Smooth muscle cell of the brain vasculature (primary cell): ENCODE results near the gene SELENOI.
"Not testable (repeated sequence)": the region's sequence is repeated elsewhere in the genome, so short reads cannot be mapped to it uniquely, and the experiment has no call there.

Source experiments
- DNase-seq: peaks from one replicate; pipeline ENCODE4 v3.0.0-alpha.2; 2012; ENCODE audit warnings: low read depth, low spot score

The SELENOI gene

GRCh38 chr2:26326514-26326913 is 19.4 kb upstream of the SELENOI start:
- no peak for DNase-seq

GRCh38 chr2:26327291-26328272 is 18.4 kb upstream of the SELENOI start:
- no peak for DNase-seq

GRCh38 chr2:26329083-26329482 is 16.9 kb upstream of the SELENOI start:
- not testable (repeated sequence) for DNase-seq

GRCh38 chr2:26330114-26330549 is 15.8 kb upstream of the SELENOI start:
- DNase-seq = peak; percentile 46

GRCh38 chr2:26330604-26331003 is 15.3 kb upstream of the SELENOI start:
- no peak for DNase-seq

- DNase-seq = not testable (repeated sequence)
Measured at GRCh38 chr2:26331321-26331720, 14.6 kb upstream of the SELENOI start.

GRCh38 chr2:26333293-26333692 is 12.7 kb upstream of the SELENOI start:
- no peak for DNase-seq

- DNase-seq = no peak
Measured at GRCh38 chr2:26335231-26335630, 10.7 kb upstream of the SELENOI start.

GRCh38 chr2:26336719-26337118 is 9.2 kb upstream of the SELENOI start:
- DNase-seq = no peak

GRCh38 chr2:26337298-26337697 is 8.6 kb upstream of the SELENOI start:
- no peak for DNase-seq

- DNase-seq = no peak
Measured at GRCh38 chr2:26340831-26341230, 5.1 kb upstream of the SELENOI start.

- no peak for DNase-seq
Measured at GRCh38 chr2:26344581-26345282, 1.2 kb upstream of the SELENOI start.

- no peak for DNase-seq
Measured at GRCh38 chr2:26345283-26345544, 729 bp upstream of the SELENOI start.

- no peak for DNase-seq
Measured at GRCh38 chr2:26346454-26347053, 611 bp downstream of the SELENOI start, which contains the start of gene ADGRF3. ADGRF3 (minus strand) TSS chr2:26346789; CDS start chr2:26346234, 555 bp downstream.

- DNase-seq = no peak
Measured at GRCh38 chr2:26347286-26347865, 1.4 kb downstream of the SELENOI start.

GRCh38 chr2:26349690-26350089 is 3.7 kb downstream of the SELENOI start:
- DNase-seq = no peak

GRCh38 chr2:26351375-26352090 is 5.6 kb downstream of the SELENOI start:
- no peak for DNase-seq

- DNase-seq = no peak
Measured at GRCh38 chr2:26352892-26353291, 6.9 kb downstream of the SELENOI start.

GRCh38 chr2:26354469-26354868 is 8.5 kb downstream of the SELENOI start:
- DNase-seq = not testable (repeated sequence)

- DNase-seq = peak; percentile 73
Measured at GRCh38 chr2:26355038-26355995, 9.4 kb downstream of the SELENOI start.
